Jurkat, Clone E6-1 (cell line): ENCODE results near the gene GRIA1.
A peak's percentile ranks its signal among the peaks of the same experiment; 100 is the strongest.

Experiments used
- DNase-seq: peaks from one replicate; pipeline ENCODE4 v3.0.0-alpha.2; 2011; ENCODE audit warnings: low read depth, low spot score
- H3K4me3 ChIP-seq: 2 replicates; pipeline ENCODE4 v1.5.1; 2011; ENCODE audit warnings: mild to moderate bottlenecking, low read length, control low read depth, moderate library complexity

Gene GRIA1

DNA sequence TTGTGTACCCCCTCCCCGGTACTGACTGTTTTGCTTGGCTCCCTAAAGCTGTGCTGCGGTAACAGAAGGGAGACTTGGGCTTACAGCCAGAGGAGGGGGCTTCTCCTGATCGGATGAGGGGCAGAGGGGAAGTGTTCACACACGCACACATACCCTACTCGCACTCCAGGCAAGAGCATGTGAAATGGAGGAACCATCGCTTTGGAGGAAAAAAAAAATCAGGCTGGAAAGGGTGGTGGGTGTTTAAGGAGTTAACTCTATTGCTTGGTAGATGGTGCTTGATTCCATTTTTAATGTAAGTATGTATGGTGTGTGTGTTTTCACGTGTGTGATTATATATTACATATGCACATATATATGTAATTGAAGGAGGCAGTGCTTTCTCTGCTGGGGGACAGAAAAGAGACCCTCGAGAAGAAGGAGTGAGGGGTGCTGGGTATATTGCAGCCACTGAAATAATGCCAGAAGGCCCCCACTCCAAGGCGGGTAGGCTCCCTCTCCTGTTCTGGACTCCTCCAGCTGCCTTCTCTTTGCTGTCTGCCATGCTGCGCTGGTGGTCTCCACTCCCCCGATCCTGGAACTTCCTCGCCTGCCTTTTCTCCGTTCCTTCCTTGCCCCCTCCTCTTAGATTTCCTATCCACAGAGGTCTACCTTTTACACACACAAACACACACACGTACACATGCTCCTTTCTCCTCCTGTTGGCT, 721 bp downstream of the GRIA1 start:
- no peak overlapping the region for H3K4me3 ChIP-seq
- no peak for DNase-seq

DNA sequence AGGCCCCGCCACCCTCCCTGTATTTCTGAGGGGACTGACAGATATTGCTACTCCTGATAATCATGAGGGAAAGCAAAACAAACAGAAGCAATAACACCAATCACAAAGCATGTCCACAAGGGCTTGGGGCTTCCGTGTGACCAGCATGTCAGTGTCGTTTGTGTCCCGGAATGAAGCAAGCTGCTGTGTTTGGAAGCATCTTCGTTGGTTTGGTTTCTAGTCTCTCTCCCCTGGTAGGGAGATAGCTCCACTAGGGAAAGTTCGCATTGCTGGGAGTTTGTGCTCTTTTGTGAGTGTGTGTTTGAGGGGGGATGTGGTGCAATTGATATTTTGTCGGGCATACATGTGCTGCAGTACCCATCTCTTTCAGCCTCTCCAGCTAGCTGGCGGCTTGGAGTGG, 1.4 kb downstream of the GRIA1 start:
- no peak for DNase-seq
- H3K4me3 ChIP-seq = no peak overlapping the region

DNA sequence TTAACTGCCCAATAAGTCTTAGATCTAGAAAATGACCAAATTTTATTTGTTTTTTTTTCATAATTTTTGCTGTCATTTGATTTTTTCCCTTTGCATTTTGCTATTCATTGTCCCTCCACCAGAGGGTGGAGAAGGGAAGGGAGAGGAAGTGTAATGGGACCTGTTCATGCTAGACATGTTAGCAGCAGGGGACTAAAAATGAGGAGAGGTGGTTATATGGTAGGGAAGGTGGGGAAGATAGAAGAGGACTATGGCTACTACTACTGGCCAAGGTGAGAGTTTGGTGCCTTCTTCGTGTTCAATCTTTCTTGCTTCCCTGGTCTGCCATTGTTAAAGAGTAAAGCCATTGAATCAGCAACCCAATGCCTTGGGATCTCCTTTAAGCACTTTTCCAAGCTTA, 6.4 kb downstream of the GRIA1 start:
- no peak overlapping the region for H3K4me3 ChIP-seq
- peak; percentile 28 for DNase-seq

DNA sequence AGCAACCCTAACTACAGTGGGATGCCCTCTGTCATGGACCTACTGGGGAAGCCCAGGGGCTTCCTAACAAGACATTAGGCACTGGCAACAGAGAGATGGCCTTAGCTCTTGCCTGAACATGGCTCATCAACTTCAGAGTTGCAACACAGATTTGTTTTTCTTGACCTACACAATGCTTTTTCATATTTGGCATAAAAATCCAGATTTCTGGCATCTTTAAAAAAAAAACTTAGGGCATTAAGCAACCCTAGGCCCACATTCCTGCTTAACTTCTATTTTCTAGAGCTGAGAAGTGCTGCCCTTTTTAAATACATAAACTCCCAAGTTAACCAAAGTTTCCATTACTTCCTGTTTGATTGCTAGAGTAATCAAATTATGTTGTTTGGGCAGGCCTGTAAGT, 8.0 kb downstream of the GRIA1 start:
- H3K4me3 ChIP-seq = no peak overlapping the region
- DNase-seq = no peak

DNA sequence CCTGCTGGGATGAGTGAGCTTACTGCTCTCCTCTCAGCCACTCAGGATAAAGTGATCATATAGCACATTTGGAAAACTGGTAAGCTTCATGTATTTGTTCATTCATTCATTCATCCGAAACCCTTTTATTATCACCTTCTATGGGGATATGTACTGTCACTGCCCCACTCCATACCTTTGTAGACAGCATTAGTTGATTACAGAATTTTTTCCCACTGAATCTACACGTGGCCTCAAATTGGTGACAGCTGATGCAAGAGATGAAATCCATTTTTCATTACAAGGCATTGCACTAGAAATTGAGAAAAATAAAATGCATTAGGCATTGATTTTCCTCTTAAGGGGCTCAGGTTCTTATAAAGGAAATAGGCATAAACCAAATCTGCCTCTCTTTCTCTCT, 9.7 kb downstream of the GRIA1 start:
- H3K4me3 ChIP-seq = no peak overlapping the region
- no peak for DNase-seq

DNA sequence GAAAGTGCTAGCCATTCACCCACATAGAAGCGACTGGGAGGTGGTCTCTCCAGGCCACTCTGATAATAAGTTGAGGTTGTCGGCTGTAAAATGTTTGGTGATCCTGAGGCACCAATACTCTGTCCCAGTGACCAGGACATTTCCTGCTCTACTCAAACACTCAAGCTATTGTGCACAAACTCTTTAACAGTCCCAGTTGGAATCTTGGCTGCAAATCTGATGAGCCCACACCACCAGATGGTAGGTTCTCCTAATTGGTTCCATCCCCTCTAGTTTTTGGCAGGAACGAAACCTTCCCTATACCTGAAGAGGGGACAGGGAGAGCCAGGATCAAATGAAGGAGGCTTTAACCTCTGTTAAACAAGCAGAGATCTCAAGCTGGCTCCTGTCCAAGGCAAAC, 14.3 kb downstream of the GRIA1 start:
- no peak overlapping the region for H3K4me3 ChIP-seq
- no peak for DNase-seq

DNA sequence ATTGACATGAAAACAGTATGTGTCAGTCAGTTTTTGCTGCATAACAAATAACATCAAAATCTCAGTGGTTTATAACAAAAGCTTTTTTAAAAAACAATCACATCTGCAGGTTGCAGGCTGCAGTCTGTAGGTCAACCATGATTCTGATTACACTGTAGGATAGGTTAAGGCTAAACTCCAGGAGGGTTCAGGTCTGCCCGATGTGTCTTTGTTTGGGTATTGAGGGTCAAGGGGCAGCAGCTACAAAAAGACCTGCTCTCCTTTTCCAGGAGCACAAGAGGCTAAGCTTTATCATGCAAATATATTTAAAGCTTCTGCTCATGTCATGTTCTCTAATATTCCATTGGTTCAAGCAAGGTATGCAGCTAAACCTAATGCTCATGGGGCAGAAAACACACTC, 18.2 kb downstream of the GRIA1 start:
- H3K4me3 ChIP-seq = no peak overlapping the region
- no peak for DNase-seq

DNA sequence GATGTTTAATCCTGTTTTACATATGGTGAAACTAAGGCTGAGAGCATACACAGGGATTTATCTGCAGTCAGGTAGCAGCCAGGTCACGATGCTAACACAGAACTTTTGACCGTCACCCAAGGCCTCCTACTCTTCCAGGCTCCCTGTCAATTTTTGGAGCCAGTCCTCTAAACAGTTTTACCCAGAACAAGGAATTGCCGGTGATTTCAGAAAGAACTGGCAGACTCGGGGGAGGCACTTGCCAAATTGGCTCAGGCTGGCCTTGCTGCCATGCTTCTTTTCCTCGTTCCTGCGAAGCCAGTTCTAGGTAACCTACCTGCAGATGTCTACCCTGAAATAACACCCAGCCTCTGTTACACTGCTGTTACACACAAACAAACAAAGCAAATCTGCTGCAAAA, 21.2 kb downstream of the GRIA1 start:
- no peak for DNase-seq
- no peak overlapping the region for H3K4me3 ChIP-seq

DNA sequence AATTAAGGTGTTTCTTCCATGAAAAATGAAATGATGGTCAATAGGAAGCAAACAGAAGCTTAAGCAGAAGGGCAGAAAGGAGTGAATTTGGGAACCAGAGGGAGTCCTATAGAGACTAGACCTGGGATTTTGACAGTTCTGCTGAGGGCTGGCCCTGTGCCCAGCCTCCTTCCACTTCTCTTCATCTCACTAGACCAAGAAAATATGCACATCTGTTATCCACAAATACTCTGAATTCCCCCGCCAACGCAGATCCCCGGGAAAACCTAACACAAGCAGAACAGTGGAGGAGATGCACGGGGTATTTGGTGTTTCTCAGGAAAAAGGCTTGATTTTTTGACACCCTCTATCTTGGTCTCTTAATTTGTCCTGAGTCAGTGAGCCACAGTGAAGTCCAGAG, 22.7 kb downstream of the GRIA1 start:
- no peak for DNase-seq
- no peak overlapping the region for H3K4me3 ChIP-seq

DNA sequence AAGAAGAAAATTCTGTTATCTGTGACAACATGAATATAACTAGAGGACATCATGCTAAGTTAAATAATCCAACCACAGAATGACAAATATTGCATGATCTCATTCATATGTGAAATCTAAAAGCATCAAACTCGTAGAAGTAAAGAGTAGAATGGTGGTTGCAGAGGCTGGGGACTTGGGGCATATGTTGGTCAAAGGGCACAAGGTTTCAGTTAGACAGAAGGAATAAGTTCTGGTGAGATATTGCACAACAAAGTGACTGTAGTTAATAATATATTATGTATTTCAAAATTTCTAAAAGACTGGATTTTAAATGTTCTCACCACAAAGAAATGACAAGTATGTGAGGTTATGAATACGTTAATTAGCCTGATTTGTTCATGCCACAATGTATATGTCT, 24.8 kb downstream of the GRIA1 start:
- H3K4me3 ChIP-seq = no peak overlapping the region
- no peak for DNase-seq

DNA sequence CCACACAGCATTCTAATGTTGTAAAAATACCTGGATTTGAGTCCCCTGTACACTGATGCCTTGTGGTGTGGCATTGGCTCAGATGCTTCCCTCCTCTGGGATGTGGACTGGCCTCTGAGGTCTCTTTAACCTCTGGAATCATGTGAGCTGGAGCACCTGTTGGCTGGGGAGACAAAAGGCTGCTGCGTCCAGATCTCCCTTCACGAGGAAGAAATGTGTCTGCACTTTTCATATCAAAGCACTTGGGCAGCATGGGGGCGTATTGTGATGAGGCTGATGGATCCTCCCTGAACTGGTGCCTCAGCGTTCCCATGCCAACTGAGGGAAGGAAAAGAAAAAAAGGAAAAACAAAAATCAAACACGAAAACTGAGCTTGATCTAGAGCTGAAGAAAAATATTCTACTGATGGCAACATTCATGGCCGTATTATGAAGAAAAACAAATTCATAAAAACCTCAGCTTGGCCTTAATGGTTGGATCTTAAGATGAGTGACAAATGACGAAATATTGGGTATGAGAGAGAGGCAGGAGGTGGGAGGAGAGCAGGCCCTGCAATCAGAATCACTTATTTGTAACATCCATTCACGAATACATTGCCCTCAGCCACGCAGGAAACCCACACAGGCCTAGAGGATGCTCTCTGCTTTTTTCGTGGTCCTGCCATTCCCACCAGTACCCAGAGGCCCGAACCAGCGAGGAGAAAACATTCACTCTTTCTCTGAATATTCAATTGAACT, 26.2 kb downstream of the GRIA1 start:
- DNase-seq = no peak
- H3K4me3 ChIP-seq = no peak overlapping the region

DNA sequence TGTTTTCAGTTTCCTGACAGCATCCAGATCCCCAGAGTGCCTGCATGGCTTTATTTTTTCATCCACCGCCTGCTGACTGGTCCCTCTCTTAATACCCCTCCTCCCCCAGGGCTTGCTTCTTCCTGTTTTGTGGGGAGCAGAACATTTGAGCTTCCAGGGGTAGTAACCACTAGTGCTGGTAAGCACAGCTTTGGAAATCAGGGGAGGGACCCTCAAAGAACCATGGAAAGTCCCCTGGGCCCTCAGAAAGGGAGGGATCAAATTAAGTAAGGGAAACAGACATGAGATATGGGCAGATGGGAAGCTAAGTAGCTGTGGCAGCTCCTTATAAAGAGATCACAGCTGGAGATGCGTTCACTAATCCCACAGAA, 26.8 kb downstream of the GRIA1 start:
- DNase-seq = no peak
- no peak overlapping the region for H3K4me3 ChIP-seq

DNA sequence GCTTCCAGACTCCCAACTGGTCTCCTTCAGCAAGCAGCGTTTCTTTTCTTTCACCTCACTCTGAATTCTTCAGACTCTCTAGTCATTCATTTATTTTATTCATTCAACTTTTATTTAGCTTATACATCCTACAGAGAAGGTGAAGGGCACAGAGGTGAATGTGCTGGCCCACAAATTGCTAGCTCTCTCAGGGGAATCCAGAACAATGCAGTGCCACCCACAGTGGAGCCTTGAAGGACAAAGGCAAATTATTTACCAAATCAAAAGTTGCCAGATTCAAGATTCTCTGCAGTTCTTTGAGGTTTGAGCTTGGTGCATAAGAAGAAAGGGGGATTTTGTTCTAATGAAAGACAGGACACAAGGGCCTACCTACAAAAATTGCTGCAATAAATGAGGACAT, 29.7 kb downstream of the GRIA1 start:
- no peak overlapping the region for H3K4me3 ChIP-seq
- DNase-seq = no peak

DNA sequence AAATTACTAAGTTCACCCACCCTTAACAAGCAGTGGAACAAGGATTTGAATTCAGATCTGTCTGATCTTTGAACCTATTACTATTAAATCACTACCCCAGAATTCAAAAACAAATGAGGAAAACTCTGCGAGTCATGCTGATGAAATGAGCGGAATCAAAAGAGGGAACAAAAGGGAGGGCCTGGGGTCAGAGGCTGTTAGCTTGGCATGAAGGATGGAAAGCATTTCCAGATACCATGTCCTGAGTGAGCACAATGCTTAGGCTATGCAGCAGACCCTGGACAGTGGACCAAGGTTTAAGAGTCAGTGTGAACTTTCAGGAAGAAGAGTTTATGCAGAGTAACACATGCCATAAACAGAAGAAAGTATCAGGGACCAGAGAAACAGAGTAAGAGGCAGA, 30.5 kb downstream of the GRIA1 start:
- H3K4me3 ChIP-seq = no peak overlapping the region
- no peak for DNase-seq

DNA sequence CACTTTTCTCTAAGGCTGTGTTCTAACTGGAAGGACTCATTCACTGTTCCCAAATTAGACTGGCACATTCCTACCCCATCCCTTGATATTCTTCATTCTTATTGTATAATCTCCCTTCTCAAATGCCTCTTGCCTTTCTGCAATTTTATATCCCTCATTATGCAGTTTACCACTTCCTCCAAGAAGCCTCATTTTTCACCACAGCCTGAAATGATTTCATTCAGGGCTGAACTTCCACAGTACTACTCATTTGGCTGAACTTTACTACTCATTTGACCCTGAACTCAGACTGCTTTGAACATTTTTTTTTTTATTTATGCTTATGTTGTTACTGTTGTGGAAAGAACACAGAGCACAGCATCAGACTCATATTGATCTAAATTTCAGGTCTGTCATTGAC, 32.7 kb downstream of the GRIA1 start:
- DNase-seq = no peak
- no peak overlapping the region for H3K4me3 ChIP-seq

DNA sequence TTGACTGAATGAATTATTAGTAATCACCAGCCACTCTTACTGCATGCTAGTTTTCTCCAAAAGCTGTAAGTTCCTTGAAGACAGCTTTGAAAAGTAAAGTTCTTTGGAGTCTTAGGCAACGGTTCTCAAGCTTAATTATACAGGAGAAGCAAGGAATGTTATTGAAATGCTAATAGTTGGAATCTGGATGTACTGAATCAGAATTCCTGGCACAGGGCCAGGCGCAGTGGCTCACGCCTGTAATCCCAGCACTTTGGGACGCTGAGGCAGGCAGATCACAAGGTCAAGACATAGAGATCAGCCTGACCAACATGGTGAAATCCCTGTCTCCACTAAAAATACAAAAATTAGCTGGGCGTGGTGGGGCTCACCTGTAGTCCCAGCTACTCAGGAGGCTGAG, 33.4 kb downstream of the GRIA1 start:
- DNase-seq = no peak
- no peak overlapping the region for H3K4me3 ChIP-seq

DNA sequence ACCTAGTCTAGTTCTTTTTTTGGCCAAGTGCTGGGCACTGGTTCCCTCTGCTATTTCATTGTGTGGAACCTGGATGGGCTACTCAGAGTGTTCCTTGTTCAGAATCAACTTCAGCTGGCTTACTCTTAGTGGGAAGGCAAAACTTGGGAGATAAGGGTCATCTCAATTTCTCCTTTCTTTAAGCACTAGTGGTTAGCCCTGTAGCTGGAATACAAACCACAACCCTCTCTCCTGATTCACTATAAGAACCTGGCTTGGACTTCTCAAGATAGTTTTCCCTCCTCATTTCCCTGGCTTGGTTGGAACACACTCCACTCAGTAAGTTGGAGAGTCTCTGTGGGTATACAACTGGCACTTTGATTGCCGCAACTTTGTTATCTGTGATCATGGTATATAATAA, 35.1 kb downstream of the GRIA1 start:
- no peak overlapping the region for H3K4me3 ChIP-seq
- no peak for DNase-seq

DNA sequence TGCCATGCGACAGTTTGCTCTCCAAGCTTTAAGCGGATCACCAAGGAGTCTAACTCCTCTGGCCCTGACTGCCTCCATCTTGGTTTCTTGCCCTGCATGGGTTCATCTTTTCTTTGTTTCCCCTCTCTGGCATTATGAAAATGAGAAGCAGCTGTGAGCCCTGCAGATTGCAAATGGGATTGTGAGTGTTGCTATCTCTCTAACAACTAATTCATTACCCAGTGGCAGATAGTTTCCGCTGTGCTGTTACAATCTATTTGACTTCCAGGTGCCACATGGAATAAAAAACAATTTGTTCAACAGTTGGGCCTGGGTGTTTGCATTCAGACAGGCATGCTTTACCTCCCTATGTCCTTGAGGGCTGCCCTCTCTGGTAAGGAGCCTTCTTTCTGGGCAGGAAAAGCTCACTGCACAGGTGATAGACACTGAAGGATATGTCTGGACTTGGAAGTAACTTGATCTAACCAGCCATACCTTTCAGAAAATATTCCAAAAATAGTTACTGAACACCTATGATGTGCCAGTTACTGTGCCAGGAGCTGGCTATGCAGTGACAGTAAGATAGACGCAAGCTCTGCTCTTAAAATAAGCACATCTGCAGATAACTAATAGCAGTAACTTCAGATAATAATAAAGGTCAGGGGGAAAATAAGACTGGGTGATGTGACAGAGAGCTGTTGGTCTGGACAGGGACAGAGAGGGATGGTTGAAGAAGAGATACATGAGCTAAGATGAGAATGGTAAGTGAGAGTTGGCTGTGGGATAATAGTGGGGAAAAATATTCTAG, 40.1 kb downstream of the GRIA1 start:
- no peak for DNase-seq
- no peak overlapping the region for H3K4me3 ChIP-seq

DNA sequence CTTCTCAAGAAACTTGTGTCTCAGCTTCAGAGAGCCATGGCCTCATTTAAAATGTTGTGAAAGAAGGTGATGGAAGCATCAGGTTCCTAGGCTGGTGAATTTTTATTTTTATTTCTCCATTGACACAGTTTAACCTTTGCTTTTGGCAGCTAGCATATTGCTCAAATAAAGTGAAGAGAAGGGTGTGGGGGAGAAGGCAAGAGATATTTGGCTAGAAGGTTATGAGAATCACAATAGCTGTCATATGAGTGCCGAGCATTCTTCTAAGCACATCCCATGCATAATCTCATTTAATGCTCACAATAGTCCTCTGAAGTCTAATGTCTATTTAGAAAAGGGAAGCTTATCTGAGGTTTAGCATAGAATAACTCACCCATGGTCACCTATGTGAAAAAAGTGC, 43.1 kb downstream of the GRIA1 start:
- no peak overlapping the region for H3K4me3 ChIP-seq
- no peak for DNase-seq

DNA sequence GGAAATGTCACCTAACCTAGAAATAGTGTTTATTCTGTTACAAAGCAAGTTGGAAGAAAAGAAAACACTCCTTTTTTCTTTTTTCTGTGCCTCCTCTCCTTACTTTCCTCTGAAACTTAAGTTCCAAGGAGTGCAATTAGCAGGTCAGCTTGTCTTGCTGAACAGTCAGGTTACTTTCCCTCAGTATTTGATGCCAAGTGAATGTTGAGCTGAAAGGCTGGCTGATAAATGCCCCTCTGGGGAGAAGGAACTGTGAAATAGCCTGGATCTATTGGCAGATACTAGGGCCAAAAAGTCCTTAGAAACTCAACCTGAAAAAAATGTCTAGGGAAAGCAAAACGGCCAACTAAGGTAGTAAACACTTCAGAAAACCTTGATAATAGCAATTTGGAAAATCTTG, 43.6 kb downstream of the GRIA1 start:
- no peak overlapping the region for H3K4me3 ChIP-seq
- DNase-seq = no peak
